COLO829 (cell line): ENCODE results near the gene CCDC171.
"Not testable (repeated sequence)": the region's sequence is repeated elsewhere in the genome, so short reads cannot be mapped to it uniquely, and the experiment has no call there.

Source experiments
- DNase-seq: peaks from one replicate; pipeline ENCODE4 v3.0.0; 2012; ENCODE audit warnings: low spot score

The CCDC171 gene

DNA sequence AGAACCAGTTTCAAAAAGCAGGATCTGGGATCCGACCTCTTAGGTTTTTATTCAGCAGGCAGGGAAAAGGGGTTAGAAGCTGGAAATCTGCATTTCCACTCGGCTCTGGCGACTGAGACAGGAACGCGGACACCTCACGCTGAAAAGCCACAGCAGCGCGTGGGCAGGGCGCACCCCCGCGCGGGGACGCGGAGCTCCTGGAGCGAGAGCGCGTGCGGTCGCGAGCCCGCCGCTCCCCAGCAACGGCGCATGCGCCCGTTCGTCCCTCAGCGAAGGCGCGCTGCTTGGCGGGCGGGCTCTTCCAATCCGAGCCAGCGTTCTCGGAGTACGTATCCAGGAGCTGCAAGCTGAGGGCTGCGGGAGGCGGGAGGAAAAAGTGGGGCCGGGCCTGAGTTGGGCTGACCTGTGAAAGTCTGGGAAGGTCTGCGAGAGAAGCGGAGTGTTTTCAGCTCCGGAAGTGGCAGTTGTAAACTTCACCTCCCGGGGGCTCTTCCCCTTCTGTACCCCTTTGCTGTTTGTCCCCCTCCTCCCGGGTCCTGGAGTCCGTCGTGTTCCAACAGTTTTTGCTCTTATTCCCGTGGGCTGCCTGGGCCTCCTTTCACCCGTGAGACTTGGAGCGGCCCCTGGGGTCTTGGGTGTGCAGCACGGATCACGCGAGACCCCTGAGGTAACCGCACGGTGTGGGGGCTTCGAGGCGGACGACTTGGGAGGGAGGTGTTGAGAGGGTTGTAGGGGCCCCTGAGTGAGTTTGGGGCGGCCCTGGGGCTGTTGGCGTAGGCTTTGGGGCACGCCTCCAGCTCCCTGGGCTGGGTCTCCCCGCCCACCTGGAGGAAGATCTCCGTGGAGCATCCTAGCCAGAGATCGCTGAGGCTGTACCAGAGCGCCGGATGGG is at the start of gene CCDC171:
CCDC171 (plus strand) TSS at position 408 of the 892 bp plus-strand sequence. CDS start 11,046 bp downstream, outside the sequence.
- DNase-seq, result peak; percentile 96

DNA sequence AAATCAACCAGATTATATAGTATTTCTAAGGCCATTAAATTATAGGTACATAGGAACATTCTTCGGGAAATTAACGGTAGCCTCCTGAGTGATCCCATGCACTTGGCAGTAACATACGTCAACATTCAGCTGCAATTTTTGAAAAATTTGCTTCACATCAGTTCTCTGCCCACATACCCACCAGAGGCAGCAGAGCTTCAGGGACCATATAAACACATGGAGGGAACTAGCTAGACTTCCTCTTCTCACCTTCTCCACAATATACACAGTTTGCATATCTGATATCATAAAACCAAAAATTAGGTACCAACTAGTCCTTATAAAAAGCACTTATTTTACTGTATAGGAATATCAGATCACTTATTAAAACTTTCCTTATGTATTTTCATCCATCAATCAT is 46.9 kb upstream of the CCDC171 start:
- no peak for DNase-seq

DNA sequence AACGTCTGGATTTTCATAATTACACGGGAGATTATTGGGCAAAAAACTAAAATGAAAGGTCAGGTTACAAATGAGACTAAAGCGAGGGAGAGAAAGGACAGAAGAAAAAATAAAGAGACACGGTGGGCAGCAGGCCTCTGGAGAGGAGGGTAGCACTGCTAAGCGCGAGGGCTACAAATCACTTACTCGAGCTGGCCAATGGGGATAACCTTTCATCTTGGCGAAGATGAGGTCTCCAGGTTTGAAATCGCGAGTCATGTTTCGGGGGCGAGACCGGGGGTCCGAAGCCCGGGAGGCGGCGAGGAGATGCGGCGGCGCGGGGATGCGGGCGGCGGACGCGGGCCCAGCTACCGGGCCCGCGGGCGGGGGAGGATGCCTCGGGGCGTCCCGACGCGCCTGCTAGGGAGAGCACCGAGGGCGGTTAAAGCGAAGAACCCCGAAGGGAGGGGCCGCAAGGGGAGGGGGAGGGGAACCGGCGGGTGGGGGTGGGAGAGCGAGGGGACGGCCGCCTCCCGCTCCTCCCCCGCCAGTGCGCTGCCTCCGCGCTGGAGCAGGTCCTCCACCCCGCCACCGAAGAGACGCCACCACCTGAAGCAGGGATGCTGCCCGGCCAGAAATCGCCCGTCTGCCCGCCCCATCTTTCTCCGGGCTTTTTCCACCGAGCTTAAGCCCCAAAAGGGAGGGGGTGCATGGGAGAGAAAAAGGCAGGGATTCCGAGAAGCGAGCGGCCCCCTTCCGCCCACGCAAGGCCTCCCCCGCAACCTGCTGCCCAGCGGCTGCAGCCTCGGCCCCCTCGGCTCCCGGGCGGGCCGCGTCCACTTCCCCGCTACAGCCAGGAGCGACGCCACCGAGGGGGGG is 42.7 kb upstream of the CCDC171 start:
- no peak for DNase-seq

DNA sequence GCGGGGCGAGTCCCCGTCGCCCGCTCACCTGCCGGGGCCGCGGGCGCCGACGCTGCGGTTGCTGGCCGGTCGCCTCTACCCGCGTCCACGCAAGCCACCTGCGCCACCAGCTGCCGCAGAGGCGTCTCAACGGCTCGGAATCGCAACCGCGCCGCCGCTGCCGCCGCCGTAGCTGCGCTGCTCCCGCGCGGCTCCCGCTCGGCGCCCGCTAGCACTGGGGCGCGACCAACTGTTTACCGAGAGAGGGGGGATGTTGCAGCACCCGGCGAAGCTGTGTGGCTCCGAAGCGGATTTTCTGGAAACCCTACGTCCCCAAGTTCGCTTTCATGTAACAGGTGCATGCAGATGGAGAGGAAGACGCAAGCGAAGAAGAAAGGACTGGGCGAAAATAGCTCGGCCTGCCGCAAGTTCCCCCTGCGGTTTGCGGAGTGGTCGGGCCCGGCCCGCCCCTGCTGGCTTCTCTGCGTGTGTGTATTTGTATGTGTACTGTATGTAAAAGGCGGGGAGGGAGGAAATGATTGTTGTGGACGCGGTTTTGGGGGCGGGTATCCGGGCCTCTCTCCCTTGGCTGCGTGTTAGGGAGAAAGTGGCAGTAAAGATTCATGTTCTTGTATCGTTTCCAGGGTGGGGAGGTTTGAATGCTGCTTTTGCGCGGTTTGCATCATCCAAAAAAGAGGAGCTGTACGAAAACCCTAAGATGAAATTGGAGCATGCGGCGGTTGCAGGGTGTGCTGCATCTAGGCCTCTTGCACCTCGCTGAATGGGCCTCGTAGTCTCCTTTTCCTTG is 41.9 kb upstream of the CCDC171 start, which contains the start of gene PSIP1:
PSIP1 (minus strand) TSS at position 182 of the 787 bp plus-strand sequence. CDS start 782 bp downstream, outside the sequence.
- peak; percentile 30 for DNase-seq

DNA sequence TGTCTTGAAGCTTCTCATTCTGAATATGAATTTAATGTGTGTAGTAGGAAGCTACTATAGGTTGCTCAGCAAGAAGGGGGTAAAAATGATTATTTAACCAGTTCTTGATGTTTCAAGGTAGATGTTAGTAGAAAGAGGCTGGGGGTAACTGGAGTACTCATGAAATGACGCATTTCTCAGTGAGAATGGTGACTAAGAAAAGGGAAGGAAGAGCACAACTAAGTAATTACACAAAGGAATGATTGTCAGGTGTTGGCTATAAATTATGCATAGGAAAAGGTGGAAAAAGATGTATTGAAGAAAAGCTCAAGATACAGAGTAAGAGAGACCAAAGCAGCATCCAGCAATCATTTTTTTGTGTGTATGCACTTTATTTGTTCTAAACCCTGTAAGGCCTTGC is 40.6 kb upstream of the CCDC171 start:
- DNase-seq, result no peak

DNA sequence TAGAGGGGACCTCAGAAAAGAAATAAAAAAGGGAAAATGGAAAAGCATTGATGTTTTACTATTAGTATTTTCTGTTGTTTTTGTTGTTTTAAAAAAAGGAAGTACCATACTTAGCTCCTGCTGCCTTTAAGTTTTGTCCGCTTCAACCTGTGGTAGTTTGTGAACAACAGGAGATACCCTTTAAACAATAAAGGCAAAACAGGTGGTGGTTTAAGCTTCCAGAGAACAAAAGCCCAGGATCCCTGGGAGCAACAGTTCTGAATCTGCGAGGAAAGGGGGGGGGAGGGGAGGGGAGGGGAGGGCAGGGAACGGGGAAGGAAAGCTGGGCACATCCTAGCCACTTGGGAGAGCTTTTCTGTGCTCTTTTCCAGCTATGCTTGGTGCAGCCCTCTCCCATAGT is 40.0 kb upstream of the CCDC171 start:
- DNase-seq, result no peak

DNA sequence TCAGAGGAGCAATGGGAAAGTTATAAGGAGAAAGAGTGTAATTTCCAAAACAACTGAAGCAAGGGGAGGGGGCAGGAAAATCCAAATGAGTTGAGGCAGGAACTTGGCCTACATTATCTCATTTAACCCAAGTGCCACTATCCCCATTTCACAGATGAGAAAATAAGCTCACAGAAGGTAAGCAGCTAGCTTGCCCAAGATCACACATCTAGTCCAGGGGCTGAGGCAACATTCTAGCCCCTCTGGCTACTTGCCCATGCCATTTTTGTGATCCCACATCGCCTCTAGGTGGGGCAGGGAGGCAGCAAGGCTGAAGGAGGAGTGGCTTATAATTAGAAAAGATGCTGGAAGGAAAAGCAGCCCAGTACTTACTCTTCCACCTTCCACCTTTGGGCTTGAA is 39.5 kb upstream of the CCDC171 start:
- DNase-seq, result no peak

DNA sequence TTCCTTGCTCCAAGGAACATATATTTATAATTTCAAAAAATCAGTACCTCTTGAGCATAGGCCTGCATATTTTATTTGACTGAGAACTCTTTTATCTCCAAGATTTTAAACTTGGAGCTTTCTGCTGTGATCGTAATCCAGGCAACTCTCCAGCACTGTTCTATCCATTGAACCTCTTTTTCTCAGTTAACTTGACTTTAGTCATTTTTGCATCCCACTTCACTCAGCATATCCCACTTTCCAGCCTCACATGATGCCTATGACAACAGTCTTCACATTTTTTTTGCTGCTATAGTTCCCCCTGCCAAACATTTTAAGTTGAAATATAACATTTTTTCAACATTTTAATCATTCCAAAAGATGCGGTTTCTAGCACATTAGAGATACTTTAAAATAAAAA is 33.0 kb upstream of the CCDC171 start:
- DNase-seq, result no peak

DNA sequence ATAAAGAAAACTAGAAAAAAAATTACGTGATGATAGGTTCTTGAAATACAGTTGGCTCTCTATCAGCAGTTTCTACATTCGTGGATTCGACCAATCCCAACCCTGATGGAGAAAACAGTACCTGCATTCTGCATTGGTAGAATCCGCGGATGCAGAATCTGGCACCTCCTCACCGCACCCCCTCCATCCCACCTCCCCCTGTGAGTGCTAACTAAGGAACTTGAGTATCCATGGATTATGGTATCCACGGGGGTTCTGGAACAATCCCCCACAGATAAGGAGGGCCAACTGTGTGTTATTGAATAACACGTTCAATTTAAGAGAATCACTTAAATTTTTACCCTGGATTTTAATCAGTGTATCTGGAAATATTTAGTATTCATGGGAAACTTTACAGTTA is 31.6 kb upstream of the CCDC171 start:
- no peak for DNase-seq

DNA sequence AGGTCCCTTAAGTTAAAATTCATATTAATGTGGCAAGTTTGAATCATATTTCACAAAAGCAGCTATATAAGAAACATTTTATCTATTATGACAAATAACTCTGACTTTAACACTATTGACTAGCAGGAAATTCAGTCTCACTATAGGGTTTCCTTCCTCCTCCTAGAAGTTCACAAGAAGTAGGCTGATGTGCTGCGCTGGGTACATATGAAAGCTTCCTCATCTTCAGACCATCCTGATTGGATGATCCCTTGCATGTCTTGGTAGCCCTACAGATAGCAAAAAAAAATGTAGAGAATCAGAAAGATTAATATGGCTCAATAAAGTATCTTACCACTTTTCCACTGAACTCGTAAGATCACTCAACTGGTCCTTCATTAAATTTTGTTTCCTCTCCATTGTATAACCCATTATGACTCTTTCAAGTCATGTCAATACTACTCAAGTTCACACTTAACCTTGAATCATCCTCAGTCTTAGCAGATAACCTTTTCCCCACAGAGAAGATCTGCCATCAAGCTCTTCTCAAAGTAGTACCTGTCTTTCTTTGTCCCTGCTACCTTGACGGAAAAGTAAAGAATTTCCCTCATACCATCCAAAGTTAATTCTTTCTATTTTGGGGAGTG is 30.6 kb upstream of the CCDC171 start:
- no peak for DNase-seq

DNA sequence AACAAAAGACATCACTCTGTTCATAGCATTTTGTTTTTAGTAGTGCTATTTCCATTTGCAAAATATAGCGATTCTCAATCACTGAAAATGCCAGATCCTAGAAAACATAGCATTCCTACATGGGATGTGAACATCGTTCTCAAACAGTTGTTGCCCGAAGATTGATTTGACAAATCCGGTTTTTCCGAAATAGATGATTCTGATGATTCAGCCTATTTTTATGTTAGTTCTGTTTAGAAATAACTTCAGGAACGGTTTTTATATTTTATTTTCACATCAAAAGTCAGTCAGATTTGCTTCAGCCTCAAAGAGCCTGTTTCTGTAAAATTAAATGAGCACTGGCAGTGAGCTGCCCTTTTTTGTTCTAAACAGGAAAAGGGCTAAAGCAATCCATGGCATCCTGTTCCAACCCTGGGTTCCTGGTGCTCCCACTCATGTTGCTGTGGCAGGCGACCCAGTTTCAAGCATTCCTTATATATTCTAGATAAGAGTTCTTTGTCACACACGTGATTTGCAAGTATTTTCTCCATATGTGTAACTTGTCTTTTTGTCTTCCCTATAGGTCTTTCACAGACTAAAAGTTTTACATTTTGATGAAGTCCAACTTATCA is 27.9 kb upstream of the CCDC171 start:
- DNase-seq, result no peak

DNA sequence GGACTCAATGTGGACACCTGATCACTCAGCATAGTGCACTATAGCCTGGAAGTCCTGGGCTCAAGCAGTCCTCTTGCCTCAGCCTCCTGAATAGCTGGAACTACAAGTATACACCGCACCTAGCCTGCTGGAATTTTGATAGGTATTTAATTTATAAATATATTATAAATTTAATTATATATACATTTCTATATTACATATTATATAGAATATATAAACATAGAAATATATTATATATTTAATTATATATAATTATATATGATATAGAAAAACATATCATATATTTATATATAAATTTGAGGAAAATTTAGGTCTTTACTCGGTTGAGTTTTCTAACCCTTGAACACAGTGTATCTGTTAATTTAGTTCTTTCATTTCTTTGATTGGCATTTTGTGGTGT is 26.9 kb upstream of the CCDC171 start:
- DNase-seq, result no peak

DNA sequence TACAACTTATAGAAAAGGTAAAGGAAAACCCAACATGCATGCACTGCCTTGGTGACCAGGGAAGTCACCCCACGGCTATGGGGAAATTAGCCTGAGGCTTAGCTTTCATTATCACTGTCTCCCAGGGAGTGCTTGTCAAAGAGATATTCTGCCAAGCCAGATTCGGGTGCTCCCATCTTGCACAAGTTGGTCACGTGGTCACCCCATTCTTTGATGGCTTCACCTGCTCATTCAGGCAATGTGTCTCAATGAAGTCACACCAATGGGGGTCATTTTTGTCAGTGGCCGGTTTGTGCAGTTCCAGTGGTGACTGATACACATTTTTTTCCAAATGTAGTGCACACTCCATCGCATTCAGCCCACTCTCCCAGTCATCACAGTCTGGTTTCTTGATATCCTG is 25.8 kb upstream of the CCDC171 start:
- DNase-seq, result not testable (repeated sequence)

DNA sequence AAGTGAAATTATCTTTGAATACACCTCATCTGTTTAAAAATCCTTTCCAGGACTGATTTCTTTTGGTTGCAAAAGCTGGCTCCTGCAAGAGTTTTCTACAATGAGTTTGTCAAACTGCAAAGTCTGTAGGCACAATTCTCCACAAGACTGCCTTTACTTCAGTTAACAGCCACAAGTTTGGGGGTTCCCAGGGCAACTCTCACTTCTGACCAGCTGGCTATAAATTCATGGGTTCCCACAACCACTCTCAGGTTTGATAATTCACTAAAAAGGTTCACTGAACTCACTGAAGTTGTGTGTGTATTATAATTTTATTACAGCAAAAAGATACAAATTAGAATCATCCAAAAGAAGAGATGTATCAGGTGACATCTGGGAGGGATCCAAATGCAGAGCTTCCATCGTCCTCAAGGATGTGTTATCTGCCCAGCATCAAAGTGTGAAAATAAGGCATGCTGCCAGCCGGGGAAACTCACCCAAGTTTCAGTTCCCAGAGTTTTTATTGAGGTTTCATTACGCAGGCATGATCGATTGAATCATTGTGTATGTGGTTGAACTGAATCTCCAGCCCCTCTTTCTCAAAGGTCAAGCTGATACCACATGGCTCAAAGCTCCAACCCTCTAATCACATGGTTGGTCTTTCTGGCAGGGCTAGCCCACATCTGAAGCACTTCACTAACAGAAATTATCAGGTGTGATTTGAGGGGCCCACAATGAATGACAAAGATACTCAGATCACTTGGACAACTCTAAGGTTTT is 23.1 kb upstream of the CCDC171 start:
- DNase-seq, result no peak

DNA sequence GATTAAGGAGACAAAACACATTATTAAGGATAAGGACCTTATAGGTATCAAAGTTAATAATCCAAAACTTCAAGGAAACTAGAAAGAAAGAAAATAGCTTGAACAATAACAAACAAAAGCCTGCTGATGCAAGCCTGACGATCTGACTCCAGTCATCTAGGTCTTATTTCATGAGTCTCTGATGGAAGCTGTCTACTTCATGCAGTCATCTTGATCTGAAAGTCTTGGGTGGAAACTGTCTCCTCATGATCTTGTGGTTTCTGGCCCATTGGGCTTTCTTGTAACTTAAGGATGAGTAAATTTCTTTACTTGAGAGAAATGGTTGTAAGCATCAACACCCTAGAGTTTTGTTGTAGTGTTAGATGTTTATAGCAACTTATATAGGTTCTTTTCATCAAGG is 21.5 kb upstream of the CCDC171 start:
- no peak for DNase-seq

DNA sequence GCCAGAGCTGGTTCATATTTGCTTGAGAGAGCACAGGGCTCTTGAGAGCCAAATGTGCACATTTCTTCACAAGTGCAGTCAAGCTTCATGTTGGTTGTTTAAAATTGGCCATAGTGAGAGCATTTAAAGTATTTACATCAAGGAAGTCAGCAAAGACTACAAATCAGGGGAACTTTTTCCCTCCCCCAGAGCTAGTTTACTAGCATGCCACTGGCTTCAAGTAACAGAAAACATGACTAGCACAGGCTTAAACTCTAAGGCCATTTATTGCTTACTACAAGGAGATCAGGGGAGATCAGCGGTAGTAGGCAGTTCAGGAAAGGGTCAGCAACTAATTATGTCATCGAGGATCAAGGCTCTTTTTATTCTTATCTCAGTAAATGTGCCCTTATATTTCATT is 11.0 kb upstream of the CCDC171 start:
- no peak for DNase-seq

DNA sequence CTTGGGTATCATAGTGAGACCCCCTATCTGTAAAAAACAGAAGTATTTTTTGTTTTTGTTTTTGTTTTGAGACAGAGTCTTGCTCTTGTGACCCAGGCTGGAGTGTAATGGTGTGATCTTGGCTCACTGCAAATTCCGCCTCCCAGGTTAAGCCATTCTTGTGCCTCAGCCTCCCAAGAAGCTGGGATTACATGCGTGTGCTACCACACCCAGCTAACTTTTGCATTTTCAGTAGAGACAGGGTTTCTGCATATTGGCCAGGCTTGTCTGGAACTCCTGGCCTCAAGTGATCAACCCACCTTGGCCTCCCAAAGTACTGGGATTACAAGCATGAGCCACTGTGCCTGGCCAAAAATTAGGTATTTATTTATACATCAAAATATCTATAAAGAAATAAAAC is 10.2 kb upstream of the CCDC171 start:
- DNase-seq, result no peak

DNA sequence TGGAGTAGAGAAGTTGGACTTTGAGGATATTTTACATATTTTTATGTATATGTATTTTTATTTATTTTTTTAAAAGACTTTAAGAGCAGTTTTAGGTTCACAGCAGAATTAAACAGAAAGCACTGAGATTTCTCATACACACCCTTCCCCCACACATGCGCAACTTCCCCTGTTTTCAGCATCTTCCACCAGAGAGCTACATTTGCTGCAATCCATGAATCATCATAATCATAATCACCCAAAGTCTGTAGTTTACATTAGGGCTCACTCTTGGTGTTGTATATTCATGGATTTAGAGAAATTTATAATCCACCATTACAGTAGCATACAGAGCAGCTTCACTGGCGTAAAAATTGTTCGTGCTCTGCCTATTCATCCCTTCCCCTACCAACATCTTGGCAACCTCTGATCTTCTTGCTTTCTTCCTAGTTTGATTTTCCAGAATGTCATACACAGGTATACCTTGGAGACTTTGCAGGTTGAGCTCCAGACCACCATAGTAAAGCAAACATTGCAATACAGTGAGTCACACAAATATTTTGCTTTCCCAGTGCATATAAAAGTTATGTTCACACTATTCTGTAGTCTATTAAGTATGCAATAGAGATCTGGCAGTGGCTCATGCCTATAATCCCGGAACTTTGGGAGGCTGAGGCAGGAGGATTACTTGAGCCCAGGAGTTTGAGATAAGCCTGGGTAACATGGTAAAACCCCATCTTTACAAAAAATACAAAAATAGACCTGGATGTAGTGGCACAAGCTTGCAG is 9.6 kb upstream of the CCDC171 start:
- no peak for DNase-seq

DNA sequence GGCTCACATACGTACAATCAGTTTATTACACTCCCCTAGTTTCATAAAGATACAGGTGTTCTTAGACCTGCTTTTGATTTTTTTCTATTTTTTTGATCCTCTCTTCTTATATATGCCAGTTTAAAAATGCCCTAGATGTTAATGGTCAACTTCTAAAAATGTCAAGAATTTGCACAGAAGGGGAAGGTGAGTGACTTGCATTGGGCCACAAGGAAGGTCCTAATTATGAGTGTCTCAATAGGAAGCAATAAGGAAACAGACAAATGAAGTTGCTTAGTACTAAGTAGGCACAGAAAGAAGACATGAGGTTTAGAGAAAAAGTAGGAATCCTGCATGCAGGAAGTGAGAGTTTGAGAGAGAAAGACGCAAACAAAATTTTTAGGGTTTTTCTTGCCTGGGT is 3.2 kb upstream of the CCDC171 start:
- DNase-seq, result no peak

DNA sequence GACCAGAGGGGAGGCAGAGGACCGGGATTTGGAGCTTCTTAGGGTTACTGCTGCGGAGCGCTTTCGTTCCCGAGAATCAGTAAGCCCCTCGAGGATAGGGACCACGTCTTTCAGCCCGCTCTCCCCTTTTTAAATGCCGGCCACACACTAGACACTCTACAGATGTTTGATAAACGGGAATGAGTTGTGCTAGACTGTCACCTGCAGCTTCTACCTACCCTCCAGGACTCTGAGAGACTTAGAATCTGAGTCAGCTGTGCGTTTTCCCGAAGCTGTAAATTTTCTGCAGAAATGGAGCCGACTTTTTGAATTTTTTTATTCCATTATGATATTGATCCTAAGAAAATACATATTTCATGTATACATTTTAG is 670 bp downstream of the CCDC171 start:
- DNase-seq, result no peak
